ENCODE measurements around the gene CIITA. TPM values are rescaled to one million over a fixed set of nuclear protein-coding genes. Genes with fewer than 3 reads are reported as not detected.
"Not testable (repeated sequence)": the region's sequence is repeated elsewhere in the genome, so short reads cannot be mapped to it uniquely, and the experiment has no call there.

Gene CIITA
- total RNA-seq, 2 donors from 2014 or later: 0.26 TPM; not detected in 1

- H3K9me3 Mint-ChIP-seq: no peaks in the 10 kb centered on the region
- no peak overlapping the region for H3K9ac ChIP-seq (ENCODE audit: extremely low read depth, low read length, poor library complexity, severe bottlenecking)
- H3K27me3 ChIP-seq (ENCODE audit: control insufficient read depth, insufficient read depth, low read length, poor library complexity, severe bottlenecking): no peaks in the 10 kb centered on the region
- H3K36me3 Mint-ChIP-seq (ENCODE audit: low read depth): peaks cover 13% of the 10 kb centered on the region
- H3K4me3 ChIP-seq (ENCODE audit: low read length): no peak overlapping the region
- peaks cover 26% of the 10 kb centered on the region for H3K36me3 ChIP-seq (ENCODE audit: control insufficient read depth, insufficient read depth, low read length)
- H3K27ac ChIP-seq (ENCODE audit: low read depth, low read length): no peak overlapping the region
- H3K4me3 Mint-ChIP-seq: no peak overlapping the region
- no peak for TF ChIP-seq CTCF (conservative IDR thresholded peaks at IDR 0.05)
- no peaks in the 10 kb centered on the region for H3K27me3 Mint-ChIP-seq (ENCODE audit: insufficient read depth)
- no peak for DNase-seq
- H3K9me3 ChIP-seq (ENCODE audit: control insufficient read depth, low read length): no peaks in the 10 kb centered on the region
- H3K27ac Mint-ChIP-seq: no peak overlapping the region
- 94 to 100% methylated on average over 2 to 6 of the region's 6 CpGs for WGBS, 2 experiments (ENCODE audit: insufficient coverage in 1 of 2, insufficient read length in 1 of 2)
- peaks cover 18% of the 10 kb centered on the region for H3K4me1 Mint-ChIP-seq
- peaks cover 7% of the 10 kb centered on the region for H3K4me1 ChIP-seq (ENCODE audit: control insufficient read depth, insufficient read depth, low read length)
Observed at GRCh38 chr16:10965440-10966061, 88.5 kb downstream of the CIITA start.

- H3K4me1 Mint-ChIP-seq: peaks cover 18% of the 10 kb centered on the region
- Histone ChIP-seq H3K27me3 (ENCODE audit: control insufficient read depth, insufficient read depth, low read length, poor library complexity, severe bottlenecking) (no peaks in the 10 kb centered on the region), H3K9me3 (ENCODE audit: control insufficient read depth, low read length) (no peaks in the 10 kb centered on the region), H3K4me1 (ENCODE audit: control insufficient read depth, insufficient read depth, low read length) (peaks cover 7% of the 10 kb centered on the region), H3K36me3 (ENCODE audit: control insufficient read depth, insufficient read depth, low read length) (peaks cover 26% of the 10 kb centered on the region), H3K9ac (ENCODE audit: extremely low read depth, low read length, poor library complexity, severe bottlenecking) (no peak overlapping the region), H3K27ac (ENCODE audit: low read depth, low read length) (no peak overlapping the region), H3K4me3 (ENCODE audit: low read length) (no peak overlapping the region)
- H3K27me3 Mint-ChIP-seq (ENCODE audit: insufficient read depth): no peaks in the 10 kb centered on the region
- no peak for TF ChIP-seq CTCF (conservative IDR thresholded peaks at IDR 0.05)
- H3K4me3 Mint-ChIP-seq: no peak overlapping the region
- 90 to 92% methylated on average over 5 of the region's 5 CpGs for WGBS, 2 experiments (ENCODE audit: insufficient coverage in 1 of 2, insufficient read length in 1 of 2)
- peaks cover 19% of the 10 kb centered on the region for H3K36me3 Mint-ChIP-seq (ENCODE audit: low read depth)
- H3K27ac Mint-ChIP-seq: no peak overlapping the region
- no peak for DNase-seq
- H3K9me3 Mint-ChIP-seq: no peaks in the 10 kb centered on the region
Observed at GRCh38 chr16:10966129-10966528, 89.1 kb downstream of the CIITA start.

GRCh38 chr16:10966559-10966958 is 89.6 kb downstream of the CIITA start:
- not testable (repeated sequence) for H3K9me3 ChIP-seq (ENCODE audit: control insufficient read depth, low read length); H3K4me1 ChIP-seq (ENCODE audit: control insufficient read depth, insufficient read depth, low read length); H3K4me3 Mint-ChIP-seq; H3K27me3 ChIP-seq (ENCODE audit: control insufficient read depth, insufficient read depth, low read length, poor library complexity, severe bottlenecking); H3K9ac ChIP-seq (ENCODE audit: extremely low read depth, low read length, poor library complexity, severe bottlenecking); H3K27ac ChIP-seq (ENCODE audit: low read depth, low read length); H3K27me3 Mint-ChIP-seq (ENCODE audit: insufficient read depth); H3K4me3 ChIP-seq (ENCODE audit: low read length); H3K27ac Mint-ChIP-seq; H3K9me3 Mint-ChIP-seq; DNase-seq
- H3K4me1 Mint-ChIP-seq: peaks cover 18% of the 10 kb centered on the region
- WGBS, 2 experiments (ENCODE audit: insufficient coverage in 1 of 2, insufficient read length in 1 of 2): 95% methylated on average over 4 of the region's 4 CpGs; no CpG with 5 or more reads in 1 of the 2 experiments
- peaks cover 19% of the 10 kb centered on the region for H3K36me3 Mint-ChIP-seq (ENCODE audit: low read depth)
- peaks cover 27% of the 10 kb centered on the region for H3K36me3 ChIP-seq (ENCODE audit: control insufficient read depth, insufficient read depth, low read length)

- no peak for DNase-seq
- Mint-ChIP-seq H3K36me3 (ENCODE audit: low read depth) (peaks cover 19% of the 10 kb centered on the region), H3K4me3 (no peak overlapping the region), H3K27ac (no peak overlapping the region), H3K9me3 (no peaks in the 10 kb centered on the region), H3K27me3 (ENCODE audit: insufficient read depth) (no peaks in the 10 kb centered on the region), H3K4me1 (peaks cover 22% of the 10 kb centered on the region)
- TF ChIP-seq CTCF (conservative IDR thresholded peaks at IDR 0.05): no peak
- no peaks in the 10 kb centered on the region for H3K27me3 ChIP-seq (ENCODE audit: control insufficient read depth, insufficient read depth, low read length, poor library complexity, severe bottlenecking)
- H3K36me3 ChIP-seq (ENCODE audit: control insufficient read depth, insufficient read depth, low read length): peaks cover 26% of the 10 kb centered on the region
- H3K4me1 ChIP-seq (ENCODE audit: control insufficient read depth, insufficient read depth, low read length): peaks cover 11% of the 10 kb centered on the region
- H3K27ac ChIP-seq (ENCODE audit: low read depth, low read length): no peak overlapping the region
- WGBS, 2 experiments (ENCODE audit: insufficient coverage in 1 of 2, insufficient read length in 1 of 2): 95 to 96% methylated on average over 5 of the region's 5 CpGs
- no peak overlapping the region for H3K9ac ChIP-seq (ENCODE audit: extremely low read depth, low read length, poor library complexity, severe bottlenecking)
- H3K4me3 ChIP-seq (ENCODE audit: low read length): no peak overlapping the region
- no peaks in the 10 kb centered on the region for H3K9me3 ChIP-seq (ENCODE audit: control insufficient read depth, low read length)
Observed at GRCh38 chr16:10967986-10968385, 91.0 kb downstream of the CIITA start.

Measured in endodermal cell (in vitro differentiated cells).